Measurements from ENCODE around the gene SERF1B.
"Not testable (repeated sequence)": the region's sequence is repeated elsewhere in the genome, so short reads cannot be mapped to it uniquely, and the experiment has no call there.

Gene SERF1B

DNA sequence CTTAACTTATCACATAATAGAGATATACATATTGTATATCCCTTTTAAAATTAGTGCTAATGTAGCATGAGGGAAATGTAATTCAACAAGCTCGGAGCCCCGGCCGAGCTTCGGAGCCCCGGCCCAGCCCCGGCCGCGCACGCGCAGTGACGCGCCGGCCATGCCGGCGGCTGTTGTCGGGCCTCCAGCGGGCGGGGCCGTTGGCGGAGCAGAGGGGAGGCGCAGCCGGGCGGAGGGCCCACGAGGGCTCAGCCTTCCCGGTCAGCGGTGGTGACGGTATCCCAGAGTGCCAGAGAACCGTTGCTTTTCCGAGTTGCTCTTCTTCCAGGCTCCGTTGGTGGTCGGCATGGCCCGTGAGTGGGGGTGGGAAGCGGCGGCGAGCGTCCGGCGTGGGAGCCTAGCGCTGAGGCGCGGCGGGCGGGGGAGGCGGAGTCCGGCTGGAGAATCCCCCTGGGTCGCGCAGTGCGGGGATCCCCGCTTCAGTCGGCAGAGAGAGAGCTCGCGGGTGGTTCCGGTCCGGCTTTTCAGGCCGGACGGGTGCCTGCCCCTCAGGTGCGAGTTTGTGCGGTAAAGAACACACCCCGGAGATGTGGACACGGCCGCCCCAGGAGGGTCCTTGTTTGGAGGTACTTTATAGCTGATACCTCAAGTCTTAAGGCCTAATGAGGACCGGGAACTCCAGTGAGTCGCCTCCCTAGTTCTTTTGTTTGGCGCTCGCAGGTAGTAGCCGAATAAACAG lies at the start of gene SERF1B:
Gene SERF1B (plus strand): TSS at position 146 of the 739 bp plus-strand sequence. CDS start 201 bp downstream, at position 347.
- CTCF ChIA-PET; DNase-seq (ENCODE audit: extremely low spot score); POLR2A ChIA-PET: not testable (repeated sequence)

DNA sequence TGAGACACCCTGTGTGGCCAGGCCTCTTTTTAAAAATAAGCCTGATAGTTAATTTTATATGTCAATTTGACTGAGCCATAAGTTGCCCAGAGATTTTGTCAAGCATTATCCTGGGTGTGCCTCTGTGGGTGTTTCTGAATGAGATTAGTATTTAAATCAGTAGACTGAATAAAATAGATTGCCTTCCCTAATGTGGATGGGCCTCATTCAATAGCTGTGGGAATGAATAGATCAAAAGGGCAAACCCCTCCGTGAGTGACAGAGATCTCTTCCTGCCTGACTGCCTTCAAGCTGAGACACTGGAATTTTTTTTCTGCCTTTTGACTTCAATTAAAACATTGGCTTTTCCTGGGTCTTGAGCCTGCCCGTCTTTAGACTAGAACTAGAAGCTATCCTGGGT lies 33.3 kb upstream of the SERF1B start:
- CTCF ChIA-PET; POLR2A ChIA-PET; DNase-seq (ENCODE audit: extremely low spot score): not testable (repeated sequence)

DNA sequence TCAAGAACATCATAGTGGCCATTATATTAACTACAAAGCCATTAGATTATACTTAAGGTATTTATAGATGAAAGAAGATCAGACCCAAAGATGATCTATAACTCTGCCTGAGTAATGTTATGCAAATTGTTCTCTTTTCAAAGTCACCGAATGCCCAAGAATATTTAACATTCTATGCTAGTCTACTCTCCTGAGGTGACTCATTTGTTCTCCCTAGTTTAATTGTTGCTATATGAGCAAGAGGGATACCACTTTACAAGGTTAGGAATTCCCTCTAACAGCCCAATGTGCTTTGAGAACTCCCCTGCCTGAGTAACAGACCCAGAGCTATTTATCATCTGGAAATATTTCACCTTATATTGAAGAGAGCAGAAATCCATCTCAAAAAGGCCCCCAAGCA lies 29.5 kb upstream of the SERF1B start:
- CTCF ChIA-PET; POLR2A ChIA-PET; DNase-seq (ENCODE audit: extremely low spot score): not testable (repeated sequence)

DNA sequence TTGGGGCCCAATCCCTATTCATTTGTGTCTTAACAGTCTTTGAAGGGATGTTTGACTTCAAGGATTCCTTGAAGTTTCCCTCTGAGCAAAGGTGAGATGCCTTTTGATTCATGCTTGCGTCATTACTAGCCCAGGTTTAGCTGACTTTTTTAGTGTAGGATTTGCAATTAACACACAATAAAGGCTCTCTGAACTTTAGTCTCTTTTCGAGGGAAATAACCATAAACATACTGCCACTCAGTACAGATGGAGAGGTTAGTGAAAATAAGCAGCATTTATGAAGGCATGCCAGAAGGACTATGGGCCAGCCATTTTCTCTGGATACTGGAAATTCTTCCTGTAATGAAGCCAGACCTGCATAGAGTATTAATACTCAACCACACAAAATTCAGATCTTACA lies 4.4 kb upstream of the SERF1B start:
- DNase-seq (ENCODE audit: extremely low spot score); POLR2A ChIA-PET; CTCF ChIA-PET: not testable (repeated sequence)

DNA sequence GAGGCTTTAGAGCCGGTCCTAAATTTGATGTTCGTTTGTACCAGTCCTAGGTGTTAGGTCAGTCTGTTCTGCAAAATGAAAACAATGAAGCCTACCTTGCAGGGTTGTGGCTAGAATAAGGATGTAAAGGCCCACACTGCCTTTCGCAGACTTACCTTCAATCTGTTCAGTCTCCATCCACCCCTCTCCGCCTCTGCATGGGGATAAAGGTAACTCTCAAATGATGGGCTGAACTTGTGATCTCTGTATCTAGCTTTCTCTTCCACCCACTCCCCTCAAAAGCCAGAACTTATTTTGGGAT lies 744 bp downstream of the SERF1B start:
- CTCF ChIA-PET; DNase-seq (ENCODE audit: extremely low spot score); POLR2A ChIA-PET: not testable (repeated sequence)

DNA sequence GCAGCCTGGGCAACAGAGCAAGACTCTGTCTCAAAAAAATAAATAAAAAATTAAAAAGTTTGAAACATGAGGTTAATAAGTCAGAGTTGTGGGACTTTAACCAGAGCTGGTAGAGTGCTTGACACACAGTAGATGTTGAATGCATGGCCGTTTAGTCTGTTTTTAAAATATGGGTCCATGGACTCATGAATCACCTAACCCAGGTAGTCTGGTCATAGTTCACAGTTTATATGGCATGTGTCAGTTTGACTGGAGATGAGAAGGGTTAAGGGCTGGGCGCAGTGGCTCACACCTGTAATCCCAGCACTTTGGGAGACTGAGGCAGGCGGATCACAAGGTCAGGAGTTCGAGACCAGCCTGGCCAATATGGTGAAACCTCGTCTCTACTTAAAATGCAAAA lies 6.2 kb downstream of the SERF1B start:
- CTCF ChIA-PET; POLR2A ChIA-PET; DNase-seq (ENCODE audit: extremely low spot score): not testable (repeated sequence)

DNA sequence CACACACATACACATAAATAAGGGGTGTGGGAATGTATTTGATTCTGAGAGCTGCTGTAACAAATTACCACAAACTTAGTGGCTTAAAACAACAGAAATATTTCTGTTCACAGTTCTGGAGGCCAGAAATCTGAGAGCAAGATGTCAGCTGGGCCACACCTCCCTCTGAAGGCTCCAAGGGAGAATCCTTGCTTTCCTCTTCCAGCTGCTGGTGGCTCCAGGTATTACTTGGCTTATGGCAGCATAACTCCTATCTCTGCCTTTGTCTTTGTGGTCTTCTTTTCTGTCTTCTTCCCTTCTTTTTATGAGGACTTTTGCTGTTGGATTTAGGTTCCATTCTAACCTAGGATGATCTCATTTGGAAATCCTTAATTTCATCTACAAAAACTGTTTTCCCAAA lies 16.4 kb downstream of the SERF1B start:
- DNase-seq (ENCODE audit: extremely low spot score); CTCF ChIA-PET; POLR2A ChIA-PET: not testable (repeated sequence)

DNA sequence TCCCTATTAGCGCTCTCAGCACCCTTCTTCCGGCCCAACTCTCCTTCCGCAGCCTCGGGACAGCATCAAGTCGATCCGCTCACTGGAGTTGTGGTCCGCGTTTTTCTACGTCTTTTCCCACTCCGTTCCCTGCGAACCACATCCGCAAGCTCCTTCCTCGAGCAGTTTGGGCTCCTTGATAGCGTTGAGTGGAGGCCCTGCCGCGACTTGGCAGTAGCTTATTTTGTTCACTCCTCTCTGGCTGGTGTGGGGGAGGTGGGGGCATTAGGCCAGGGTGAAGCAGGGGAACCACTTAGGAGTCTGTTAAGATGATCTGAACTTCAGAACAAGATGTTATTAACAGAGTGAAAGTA lies 24.7 kb downstream of the SERF1B start:
- CTCF ChIA-PET; POLR2A ChIA-PET; DNase-seq (ENCODE audit: extremely low spot score): not testable (repeated sequence)

DNA sequence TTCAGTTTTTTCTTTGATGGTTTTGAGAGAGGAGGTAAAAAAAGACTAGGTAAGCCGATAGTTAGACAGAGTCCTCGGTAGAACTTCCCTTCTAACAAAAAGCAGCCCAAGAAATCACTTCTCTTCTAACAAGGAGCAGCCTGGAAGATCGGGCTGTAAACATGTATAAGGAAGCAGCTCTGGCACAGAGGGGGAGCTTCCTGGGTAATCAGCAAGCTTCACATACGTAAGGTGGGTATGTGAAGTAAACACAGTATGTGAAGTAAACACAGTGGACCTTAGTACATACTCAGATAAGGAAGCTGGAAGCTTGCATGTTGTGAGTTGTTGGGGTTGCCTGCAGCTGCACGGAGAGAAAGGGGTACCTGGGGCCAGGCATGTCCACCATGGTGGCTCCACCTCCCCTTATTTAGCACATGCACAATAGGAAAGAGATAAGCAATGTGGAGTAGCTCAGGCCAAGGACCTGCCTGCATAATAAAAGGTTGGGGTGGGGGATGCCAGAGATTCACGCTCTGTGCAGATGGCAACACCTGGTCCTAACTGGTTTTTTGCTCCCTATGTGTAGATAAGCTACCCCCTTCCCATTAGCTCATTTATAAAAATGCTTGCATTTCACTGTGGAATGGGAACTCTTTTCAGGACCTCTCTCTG lies 31.4 kb downstream of the SERF1B start:
- DNase-seq (ENCODE audit: extremely low spot score); POLR2A ChIA-PET; CTCF ChIA-PET: not testable (repeated sequence)

DNA sequence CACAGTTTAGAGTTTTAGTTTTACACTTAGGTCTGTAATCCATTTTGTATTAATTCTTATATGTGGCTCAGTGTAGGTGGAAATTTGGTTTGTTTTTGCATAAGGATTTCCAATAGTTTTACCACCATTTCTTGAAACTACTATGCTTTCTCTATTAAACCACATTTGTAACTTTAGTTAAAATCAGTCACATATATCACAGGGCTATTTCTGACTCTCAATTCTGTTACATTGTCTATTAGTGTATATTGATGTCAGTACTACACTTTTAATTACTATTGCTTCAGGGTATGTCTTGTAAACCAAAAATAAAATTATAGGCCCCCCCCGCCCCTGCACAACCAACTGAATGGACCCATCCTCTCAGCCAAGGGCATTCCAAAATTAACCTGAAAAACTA lies 32.1 kb downstream of the SERF1B start:
- POLR2A ChIA-PET, CTCF ChIA-PET: not testable (repeated sequence)

DNA sequence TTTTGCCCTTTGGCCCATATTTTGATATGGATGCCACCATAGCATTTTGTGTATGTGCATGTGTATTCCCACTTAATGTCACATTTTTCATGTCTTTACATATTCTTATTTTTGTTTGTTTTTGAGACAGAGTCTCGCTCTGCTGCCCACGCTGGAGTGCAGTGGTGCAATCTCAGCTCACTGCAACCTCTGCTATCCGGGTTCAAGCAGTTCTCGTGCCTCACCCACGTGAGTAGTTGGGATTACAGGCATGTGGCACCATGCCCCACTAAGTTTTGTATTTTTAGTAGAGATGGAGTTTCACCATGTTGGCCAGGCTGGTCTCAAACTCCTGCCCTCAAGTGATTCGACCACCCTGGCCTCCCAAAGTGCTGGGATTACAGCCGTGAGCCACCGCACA lies 52.6 kb downstream of the SERF1B start:
- POLR2A ChIA-PET; CTCF ChIA-PET; DNase-seq (ENCODE audit: extremely low spot score): not testable (repeated sequence)

More for the DNA sequence above, 32.1 kb downstream of the SERF1B start:
- not testable (repeated sequence) for DNase-seq (ENCODE audit: extremely low spot score)

DNA sequence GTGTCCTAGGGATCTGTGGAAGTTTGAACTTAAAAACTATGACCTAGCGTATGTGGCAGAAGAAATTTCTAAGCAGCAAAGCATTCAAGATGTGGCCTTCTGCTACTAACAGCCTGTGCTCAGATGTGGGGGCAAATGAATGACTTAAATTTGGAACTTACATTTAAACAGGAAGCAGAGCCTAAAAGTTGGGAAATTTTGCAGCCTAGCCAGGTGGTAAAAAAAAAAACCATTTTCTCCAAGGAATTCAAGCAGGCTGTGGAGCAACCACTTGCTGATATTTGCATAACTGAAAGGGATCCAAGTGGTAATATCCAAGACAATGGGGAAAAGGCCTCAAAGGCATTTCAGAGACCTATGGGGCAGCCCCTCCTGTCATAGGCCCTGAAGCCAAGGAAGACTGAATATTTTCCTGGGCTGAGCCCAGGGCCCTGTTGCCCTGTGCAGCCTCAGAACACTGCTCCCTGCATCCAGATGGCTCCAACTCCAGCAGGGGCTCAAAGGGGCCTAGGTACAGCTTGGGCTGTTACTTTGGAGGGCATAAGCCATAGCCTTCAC lies 63.9 kb downstream of the SERF1B start:
- CTCF ChIA-PET; DNase-seq (ENCODE audit: extremely low spot score); POLR2A ChIA-PET: not testable (repeated sequence)

DNA sequence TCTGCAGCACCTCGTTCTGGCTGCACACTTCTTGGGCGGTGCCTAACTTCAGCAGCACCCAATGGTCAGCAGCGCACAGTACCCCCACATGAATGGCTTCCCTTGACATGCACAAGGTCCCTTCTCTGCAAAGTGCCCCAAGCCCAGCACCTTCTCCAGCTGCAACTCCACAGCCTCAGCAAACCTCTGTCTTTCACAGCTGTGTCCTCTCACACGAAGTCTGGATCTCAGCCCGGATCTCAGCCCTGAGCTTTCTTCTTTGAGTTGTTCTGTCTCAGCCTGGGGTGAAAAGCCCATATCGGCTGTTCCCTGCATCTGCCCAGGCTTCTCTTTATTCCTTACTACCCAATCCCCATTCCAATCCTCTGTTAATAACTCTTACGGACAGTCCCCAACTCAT lies 66.7 kb downstream of the SERF1B start:
- DNase-seq (ENCODE audit: extremely low spot score); POLR2A ChIA-PET; CTCF ChIA-PET: not testable (repeated sequence)
